HG02840 (cell line): ENCODE measurements around the gene LIFR.
"Not testable (repeated sequence)": the region's sequence is repeated elsewhere in the genome, so short reads cannot be mapped to it uniquely, and the experiment has no call there.

ENCODE experiments used
- ATAC-seq: cut with Tn5 transposase; IDR thresholded peaks from one replicate; pipeline ENCODE4 v1.9.1; 2021; ENCODE audit warnings: mild to moderate bottlenecking, moderate library complexity, moderate number of reproducible peaks; ENCODE audit not compliant: unreplicated experiment, low FRiP score

LIFR gene

DNA sequence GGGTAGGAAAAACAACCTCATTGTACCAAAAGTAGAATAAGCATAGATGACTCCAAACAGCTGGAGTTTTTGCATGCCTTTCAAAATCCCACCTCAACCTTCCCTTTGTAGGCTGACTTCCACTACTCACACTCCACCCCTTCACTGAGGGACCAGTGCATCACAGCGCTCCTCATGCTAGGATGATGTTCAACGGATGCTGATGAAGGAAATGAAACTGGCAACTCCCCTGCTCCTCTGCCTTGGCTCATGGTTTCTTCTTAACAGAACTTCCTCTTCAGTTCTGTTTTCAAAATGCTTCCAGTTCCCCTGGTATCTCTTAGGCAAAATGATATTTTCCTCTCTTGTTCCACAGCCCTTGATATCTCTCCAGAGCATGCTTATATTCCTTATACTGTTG, 29.0 kb downstream of the LIFR start:
- ATAC-seq, result no peak

- no peak for ATAC-seq
Measured at GRCh38 chr5:38524022-38524421, 32.4 kb downstream of the LIFR start.

GRCh38 chr5:38519476-38519875, 37.0 kb downstream of the LIFR start:
- ATAC-seq, result no peak

DNA sequence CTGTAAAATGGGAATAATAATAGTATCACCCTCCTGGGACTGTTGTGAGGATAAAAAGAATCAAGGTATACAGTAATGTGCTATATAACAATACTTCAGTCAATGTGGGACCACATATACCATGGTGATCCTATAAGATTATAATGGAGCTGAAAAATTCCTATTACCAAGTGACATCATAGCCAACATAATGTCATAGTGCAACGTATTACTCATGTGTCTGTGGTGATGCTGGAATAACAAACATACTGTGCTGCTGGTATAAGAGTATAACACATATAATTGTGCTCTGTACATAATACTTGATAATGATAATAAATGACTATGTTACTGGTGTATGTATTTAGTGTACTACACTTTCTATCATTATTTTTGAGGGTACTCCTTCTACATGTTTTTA, 38.1 kb downstream of the LIFR start:
- ATAC-seq, result no peak

DNA sequence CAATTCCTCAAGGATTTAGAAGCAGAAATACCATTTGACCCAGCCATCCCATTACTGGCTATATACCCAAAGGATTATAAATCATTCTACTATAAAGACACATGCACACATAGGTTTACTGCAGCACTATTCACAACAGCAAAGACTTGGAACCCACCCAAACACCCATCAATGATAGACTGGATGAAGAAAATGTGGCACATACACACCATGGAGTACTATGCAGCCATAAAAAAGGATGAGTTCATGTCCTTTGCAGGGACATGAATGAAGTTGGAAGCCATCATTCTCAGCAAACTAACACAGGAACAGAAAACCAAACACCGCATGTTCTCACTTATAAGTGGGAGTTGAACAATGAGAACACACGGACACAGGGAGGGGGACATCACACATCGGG, 39.8 kb downstream of the LIFR start:
- not testable (repeated sequence) for ATAC-seq

- no peak for ATAC-seq
Measured at GRCh38 chr5:38515646-38516045, 40.8 kb downstream of the LIFR start.

DNA sequence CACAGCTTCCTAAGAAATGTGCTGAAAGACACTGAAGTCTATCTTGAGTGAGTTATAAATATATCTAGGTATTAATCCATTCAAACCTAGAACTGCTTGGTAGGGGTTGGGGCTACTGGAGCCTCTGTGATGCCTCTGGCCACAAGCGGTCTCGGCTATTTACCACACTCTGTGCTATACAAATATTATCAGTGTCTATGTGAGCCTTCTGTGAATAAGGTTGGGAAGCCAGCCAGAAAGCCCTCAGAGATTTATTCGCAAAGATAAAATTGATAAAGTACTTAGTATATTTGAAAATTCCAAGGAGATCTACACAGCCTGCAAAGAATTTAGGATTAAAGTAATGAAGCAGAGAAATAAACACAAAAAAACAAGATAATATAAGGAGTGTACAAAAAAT, 41.4 kb downstream of the LIFR start:
- ATAC-seq, result no peak

- no peak for ATAC-seq
Measured at GRCh38 chr5:38509185-38509584, 47.3 kb downstream of the LIFR start.

DNA sequence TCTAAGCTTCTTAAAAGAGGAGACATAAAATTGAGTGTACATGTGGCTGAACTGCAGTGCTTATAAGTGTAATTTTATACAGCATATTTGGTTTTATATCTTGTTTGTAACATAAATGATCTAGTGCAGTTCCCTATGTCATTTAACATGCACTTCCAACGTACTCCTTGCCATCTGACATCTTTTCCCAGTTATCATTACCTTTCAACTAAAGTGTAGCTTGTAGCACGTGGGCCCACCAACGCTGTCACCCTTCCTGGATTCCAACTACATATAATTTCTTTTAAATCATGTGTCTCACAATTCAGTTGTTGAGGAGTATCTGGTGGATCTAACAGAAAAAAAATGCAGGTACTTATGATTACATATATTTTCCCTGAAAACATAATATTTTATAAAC, 50.1 kb downstream of the LIFR start:
- ATAC-seq, result no peak

DNA sequence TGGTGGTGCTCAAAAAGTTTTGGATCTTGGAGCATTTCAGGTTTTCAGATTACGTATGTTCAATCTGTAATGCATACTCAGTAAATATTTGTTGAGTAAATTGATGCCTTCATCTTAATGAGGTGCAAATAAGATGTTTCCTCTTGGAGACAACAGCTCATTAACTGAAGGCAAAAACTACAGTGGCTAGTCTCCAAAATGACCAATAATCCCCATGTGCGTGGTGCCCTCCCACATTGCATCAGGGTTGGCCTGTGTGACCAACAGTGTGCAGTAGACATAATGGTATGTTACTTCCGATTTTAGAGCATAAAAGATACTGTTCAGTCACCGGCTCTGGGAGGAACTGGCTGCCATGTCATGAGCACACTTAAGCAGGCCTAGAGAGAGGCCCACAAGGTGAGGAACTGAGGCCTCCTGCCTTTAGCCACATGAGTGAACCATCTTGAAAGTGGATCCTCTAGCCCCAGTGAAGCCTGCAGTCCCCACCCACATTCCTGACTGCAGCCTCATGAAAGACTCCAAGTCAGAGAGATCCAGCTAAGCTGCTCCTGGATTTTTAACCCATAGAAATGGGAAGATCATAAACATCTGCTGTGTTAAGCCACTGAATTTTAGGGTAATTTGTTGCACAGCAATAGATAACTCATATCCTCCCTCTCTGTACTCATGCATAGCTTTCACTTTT, 55.7 kb downstream of the LIFR start:
- ATAC-seq, result no peak

DNA sequence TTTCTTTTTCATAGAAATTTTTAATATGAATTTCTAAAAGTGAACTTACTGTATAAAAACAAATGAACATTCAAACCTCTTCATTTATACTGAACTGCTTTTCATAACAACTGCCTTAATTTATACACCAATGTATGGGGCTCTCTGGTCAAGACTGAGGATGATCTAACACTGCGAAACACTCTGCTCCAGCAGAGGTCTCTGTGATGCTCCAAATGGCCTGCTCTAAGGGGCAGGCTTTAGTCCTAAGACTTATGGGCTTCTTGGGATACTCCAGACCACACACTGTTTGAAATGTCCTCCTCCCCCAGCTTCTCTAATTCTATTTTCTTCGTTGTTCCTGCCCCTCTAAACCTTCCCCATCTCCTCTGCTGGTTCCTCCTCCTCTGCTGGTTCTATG, 58.5 kb downstream of the LIFR start:
- ATAC-seq, result no peak

DNA sequence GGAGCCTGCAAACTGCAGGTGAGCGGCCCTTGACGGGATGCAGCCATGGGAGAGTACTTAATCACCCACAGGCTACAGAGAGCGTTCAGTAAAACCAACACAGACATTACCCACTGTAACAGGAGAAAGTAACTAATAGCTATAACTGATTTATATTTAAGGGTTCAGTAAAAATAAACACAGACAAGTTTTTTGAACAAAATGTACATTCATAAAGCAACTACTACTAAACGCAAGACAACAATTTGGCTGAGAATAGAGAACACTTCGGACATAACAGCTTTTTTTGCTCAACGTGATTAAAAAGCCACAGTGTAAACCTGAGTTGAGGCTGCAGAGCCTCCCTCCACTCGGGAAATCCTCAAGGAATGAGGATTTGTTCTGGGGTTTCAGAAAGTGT, 61.7 kb downstream of the LIFR start:
- no peak for ATAC-seq

DNA sequence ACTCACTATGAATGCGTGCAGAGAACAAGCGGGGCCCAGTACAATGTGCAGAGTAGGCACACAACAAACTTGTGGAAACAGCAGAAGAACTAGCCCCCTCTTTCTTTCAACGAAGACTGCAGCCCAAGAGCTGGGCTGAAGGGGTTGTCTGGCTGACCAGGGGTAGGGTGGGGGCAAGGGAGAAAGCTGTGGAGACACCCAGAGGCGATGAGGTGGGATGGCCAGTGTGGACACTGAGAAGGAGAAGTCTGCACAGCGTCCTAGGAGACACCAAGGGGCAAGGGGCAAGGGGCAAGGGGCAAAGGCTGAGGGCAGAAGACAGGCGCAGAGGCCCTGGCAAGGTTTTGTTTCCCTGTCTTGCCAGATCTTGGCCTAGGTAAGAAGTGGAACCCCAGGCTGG, 62.3 kb downstream of the LIFR start:
- ATAC-seq, result no peak

DNA sequence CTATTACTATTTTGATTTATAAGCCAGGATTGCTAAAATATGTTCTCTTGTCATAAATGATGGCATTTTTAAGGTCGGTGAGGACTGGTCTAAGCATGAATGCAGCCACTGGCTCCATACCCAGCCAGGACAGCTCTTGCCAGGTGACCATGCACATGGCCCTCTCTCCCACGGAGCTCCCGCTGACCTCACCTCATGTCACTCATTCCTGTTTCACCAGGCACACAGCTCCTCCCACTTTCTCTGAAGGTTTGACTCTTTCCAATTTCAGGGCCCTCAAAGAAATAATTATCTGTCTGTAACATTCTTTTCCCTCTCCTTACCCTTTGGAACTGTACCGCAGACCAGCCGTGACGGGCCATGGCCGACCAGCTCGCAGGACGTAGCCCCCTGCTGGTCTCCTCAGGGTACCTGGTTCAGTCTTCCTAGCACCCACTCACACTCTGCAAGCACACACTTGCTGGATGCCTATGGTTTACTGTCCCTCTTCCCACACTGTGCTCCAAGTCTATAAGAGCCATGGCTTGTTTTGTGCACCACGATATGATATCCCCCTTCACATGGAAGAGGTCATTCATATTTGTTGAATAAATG, 72.5 kb downstream of the LIFR start:
- no peak for ATAC-seq

GRCh38 chr5:38479315-38479904, 77.0 kb downstream of the LIFR start:
- ATAC-seq, result no peak

DNA sequence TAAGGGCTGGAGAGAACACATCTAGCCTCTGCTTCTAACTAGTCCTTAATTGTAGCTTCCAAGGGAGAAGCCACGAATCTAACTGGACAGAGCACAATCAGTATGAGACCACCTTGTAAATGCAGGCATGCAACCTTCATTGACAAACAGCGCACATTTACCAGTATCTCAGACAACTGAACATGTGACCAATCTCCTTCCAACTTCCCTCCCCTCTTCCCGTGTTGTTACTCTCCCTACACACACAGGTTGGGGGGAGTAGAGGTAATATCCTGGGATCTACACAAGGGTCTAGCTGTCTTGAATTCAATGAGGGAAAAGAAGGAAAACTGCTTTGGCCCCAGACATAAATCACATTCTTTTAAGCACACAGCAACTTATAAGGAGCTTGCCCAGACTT, 77.6 kb downstream of the LIFR start:
- no peak for ATAC-seq

- ATAC-seq, result no peak
Measured at GRCh38 chr5:38478166-38478565, 78.3 kb downstream of the LIFR start.

DNA sequence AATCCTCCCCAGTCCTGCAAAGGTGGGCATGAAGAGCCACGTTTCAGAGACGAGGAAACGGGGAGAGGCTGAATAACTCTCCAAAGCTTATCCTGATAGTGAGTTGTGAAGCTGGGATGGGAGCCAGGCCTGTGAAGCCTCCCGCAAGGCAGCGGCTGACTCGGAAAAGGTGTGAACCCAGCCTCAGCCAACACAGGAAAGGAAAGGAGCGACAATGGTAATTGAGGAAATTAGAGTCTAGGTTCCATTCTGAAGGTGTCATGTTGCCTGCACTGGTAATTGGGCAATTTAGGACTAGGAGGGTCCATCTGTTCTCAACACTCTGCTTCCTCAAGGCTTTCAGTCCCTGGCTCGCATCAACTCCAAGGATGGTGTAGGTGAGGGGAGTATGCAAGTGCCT, 83.4 kb downstream of the LIFR start:
- ATAC-seq, result no peak

DNA sequence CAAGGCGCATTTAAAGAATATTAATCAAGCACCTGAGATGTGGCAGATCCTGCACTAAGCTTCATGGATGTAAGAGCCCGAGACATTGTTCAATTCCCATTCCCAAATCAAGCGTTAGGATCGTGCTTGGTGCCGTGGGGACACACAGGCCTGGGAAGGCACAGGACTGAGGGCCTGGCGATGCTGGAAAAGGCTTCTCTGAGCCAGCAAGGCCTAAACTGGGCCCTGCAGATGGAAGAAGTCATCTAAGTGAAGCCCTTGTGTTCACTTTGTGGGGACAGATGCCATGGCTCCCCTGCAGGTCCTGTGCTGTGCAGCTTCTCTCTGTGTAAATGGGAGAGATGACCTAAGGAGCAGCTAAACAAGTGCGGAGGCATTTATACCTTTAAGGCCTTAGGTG, 83.9 kb downstream of the LIFR start:
- no peak for ATAC-seq

- no peak for ATAC-seq
Measured at GRCh38 chr5:38471709-38472108, 84.7 kb downstream of the LIFR start.

GRCh38 chr5:38469707-38470267, 86.7 kb downstream of the LIFR start:
- no peak for ATAC-seq
